ENCODE measurements around the gene TPD52L1.

Gene TPD52L1

DNA sequence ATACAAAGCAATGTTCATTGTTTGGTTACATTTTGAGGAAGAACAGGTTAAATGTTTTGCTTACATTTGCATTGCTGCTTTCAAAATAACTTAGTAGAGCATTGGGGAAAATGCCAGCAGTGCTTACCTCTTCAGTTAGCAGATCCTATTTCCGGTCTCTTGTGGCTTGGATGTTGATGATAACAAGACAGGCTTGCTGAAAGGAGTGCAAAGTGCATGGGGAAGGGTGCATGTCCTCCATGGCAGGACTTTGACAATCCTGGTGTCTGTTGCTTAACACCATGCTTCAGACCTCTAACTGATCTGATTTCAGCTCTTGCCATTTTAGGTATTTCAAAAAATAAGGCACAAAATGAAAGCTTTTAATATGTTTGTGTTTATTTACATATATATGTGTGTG, 21.1 kb downstream of the TPD52L1 start:
- H3K9me3 Mint-ChIP-seq, result no peaks in the 10 kb centered on the region
- no peak overlapping the region for H3K27ac Mint-ChIP-seq
- peaks cover 10% of the 10 kb centered on the region for H3K27me3 Mint-ChIP-seq
- H3K4me1 Mint-ChIP-seq, result no peaks in the 10 kb centered on the region
- H3K36me3 Mint-ChIP-seq, result no peaks in the 10 kb centered on the region
- no peak for DNase-seq
- H3K4me3 Mint-ChIP-seq, result no peak overlapping the region
- CTCF ChIA-PET, result interaction anchor here (0.8 to 1.5 kb wide), 2 partner anchors 21 to 820 kb away, joined by 3 read pairs; partner anchors contain the start of gene TPD52L1

DNA sequence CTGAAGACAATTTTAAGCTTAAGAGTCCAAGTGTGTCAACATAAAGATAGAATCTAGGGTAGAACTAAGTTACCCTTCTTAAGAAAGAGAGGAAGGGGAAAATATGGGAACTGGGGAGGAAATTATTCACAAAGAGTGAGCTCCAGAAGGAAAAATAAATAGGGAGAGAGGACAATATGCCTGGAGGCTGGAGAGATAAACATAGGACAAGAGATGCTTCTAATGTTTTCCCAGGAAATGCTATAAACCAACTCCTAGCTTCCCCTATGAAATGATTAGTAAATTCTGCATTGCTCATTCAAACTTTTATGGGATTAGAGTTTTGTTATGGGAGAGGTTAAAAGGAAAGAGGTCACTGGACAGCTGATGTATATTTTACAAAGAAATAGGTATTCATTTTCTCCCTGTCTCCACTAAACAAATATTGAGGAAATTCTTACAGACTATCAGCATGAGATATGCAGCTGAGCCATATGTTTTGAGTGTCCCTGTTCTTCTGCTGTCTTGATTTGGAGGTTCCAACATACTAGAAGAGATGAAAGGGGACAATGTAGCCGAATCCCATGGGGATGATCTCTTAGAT, 22.0 kb downstream of the TPD52L1 start:
- DNase-seq, result no peak
- CTCF ChIA-PET, result interaction anchor here (0.8 to 1.5 kb wide), 2 partner anchors 22 to 820 kb away, joined by 3 read pairs; partner anchors contain the start of gene TPD52L1
- Mint-ChIP-seq H3K36me3 (no peaks in the 10 kb centered on the region), H3K4me1 (no peaks in the 10 kb centered on the region), H3K9me3 (no peaks in the 10 kb centered on the region), H3K4me3 (no peak overlapping the region), H3K27ac (no peak overlapping the region), H3K27me3 (peaks cover 10% of the 10 kb centered on the region)

DNA sequence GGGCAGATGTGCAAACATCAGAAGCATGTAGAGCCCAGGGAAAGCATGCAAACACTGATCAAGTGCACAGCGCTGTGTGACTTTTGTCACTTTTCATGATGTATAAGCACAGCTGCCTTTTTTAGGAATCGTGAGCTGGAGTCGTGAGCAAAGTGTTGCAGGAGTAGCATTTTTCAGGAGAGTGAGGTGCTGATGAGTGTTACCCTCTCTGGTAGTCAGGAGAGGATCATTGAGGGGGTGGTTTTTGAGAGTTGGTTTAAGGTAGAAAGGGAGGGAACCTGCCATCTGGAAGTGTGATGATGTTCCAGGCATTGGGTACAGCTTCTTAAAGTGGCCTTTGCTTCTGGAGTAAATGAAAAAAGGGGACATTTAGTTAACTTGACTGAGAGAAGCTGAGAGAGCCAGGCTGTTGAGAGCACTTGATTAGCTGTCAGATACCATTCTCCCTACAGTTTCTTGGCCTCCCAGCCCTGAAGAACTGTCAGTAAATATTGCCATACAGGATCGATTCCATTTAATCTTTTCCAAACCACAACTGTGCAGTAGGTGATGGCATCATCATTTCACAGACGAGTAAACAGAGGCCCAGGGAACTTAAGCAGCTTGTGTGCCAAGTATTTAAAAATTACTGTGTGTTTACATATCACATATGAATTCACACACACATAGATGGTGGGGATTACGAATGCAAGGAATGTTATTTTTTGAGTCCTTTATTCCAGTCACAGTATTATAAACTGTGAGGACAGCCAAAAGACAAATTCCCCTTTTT, 28.9 kb downstream of the TPD52L1 start:
- CTCF ChIA-PET, result interaction anchor here (0.8 kb wide), 1 partner anchor 583 kb away, joined by 3 read pairs; no protein-coding TSS in a partner anchor
- H3K27ac Mint-ChIP-seq, result no peak overlapping the region
- no peak for DNase-seq
- no peaks in the 10 kb centered on the region for H3K36me3 Mint-ChIP-seq
- H3K9me3 Mint-ChIP-seq, result no peaks in the 10 kb centered on the region
- no peak overlapping the region for H3K4me3 Mint-ChIP-seq
- H3K4me1 Mint-ChIP-seq, result no peaks in the 10 kb centered on the region
- H3K27me3 Mint-ChIP-seq, result peaks cover 6% of the 10 kb centered on the region

DNA sequence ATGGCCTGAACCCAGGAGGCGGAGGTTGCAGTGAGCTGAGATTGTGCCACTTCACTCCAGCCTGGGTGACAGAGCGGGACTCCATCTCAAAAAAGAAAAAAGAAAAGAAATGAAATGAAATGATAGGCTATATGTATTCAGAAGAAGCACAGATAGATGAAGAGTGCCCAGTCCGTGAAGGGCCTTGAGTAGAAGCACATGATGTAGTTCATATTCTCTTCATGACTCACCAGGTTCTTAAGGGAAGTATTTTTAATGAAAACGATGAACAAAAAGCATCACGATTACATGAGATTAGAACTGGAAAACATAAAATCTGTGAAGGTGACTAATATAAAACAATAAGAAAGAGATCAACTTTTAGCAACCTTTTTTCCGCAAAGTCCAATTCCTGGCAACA, 29.8 kb downstream of the TPD52L1 start:
- no peak for DNase-seq
- Mint-ChIP-seq H3K27ac (no peak overlapping the region), H3K9me3 (no peaks in the 10 kb centered on the region), H3K27me3 (peaks cover 6% of the 10 kb centered on the region), H3K4me3 (no peak overlapping the region), H3K4me1 (no peaks in the 10 kb centered on the region), H3K36me3 (no peaks in the 10 kb centered on the region)
- CTCF ChIA-PET, result no interaction called here

DNA sequence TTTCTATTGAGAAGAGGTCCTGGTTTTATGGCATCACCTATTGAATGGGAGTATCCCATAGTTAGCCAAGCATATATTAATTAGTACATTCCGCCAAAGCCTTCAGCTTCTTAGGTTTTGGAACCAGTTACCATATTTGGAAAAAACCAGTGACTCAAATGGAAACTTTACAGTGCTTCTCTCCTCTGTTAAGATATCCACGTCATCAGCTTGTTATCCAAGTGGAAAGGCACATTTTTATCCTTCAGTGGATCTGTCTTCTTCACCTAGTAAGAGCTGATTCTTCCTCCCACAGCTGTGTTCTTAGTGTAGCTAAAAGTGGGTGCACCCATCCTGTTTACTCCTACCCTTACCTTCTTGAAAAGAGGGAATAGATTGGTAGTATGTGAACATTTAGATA, 34.5 kb downstream of the TPD52L1 start:
- Mint-ChIP-seq H3K27ac (no peak overlapping the region), H3K36me3 (no peaks in the 10 kb centered on the region), H3K4me1 (peaks cover 2% of the 10 kb centered on the region), H3K27me3 (peaks cover 7% of the 10 kb centered on the region), H3K4me3 (no peak overlapping the region), H3K9me3 (no peaks in the 10 kb centered on the region)
- no peak for DNase-seq
- CTCF ChIA-PET, result no interaction called here

- Mint-ChIP-seq H3K4me1 (peaks cover 2% of the 10 kb centered on the region), H3K9me3 (no peaks in the 10 kb centered on the region), H3K27ac (no peak overlapping the region), H3K36me3 (no peaks in the 10 kb centered on the region), H3K4me3 (no peak overlapping the region), H3K27me3 (peaks cover 10% of the 10 kb centered on the region)
- DNase-seq, result no peak
- CTCF ChIA-PET, result no interaction called here
Measured at GRCh38 chr6:125188594-125189203, 35.1 kb downstream of the TPD52L1 start.

DNA sequence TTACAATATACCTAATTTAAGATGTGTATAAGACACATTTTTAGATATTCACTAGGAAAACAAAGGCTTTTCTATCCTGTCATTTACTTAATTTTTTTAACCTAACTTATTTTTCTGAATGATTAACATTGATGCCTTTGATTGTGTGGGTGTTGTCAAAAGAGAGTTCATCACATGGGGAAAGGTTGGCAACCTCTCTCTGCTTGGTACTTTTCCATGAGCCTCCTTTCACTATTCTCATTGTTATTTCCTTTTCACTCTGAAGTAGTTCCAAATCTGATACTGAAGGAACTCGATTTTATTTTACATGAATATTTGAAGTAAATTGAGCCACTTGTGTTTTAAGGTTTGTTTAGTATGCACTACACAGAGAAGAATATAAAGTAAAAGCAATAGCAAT, 35.9 kb downstream of the TPD52L1 start:
- CTCF ChIA-PET, result no interaction called here
- DNase-seq, result no peak
- Mint-ChIP-seq H3K9me3 (no peaks in the 10 kb centered on the region), H3K27ac (no peak overlapping the region), H3K36me3 (no peaks in the 10 kb centered on the region), H3K4me1 (peaks cover 2% of the 10 kb centered on the region), H3K4me3 (no peak overlapping the region), H3K27me3 (peaks cover 4% of the 10 kb centered on the region)

GRCh38 chr6:125190667-125191066, 37.1 kb downstream of the TPD52L1 start:
- Mint-ChIP-seq H3K27ac (no peak overlapping the region), H3K4me1 (peaks cover 2% of the 10 kb centered on the region), H3K4me3 (no peak overlapping the region), H3K36me3 (no peaks in the 10 kb centered on the region), H3K27me3 (peaks cover 4% of the 10 kb centered on the region), H3K9me3 (no peaks in the 10 kb centered on the region)
- CTCF ChIA-PET, result no interaction called here
- DNase-seq, result no peak

GRCh38 chr6:125191916-125192609, 38.5 kb downstream of the TPD52L1 start:
- Mint-ChIP-seq H3K4me3 (no peak overlapping the region), H3K27ac (no peak overlapping the region), H3K27me3 (peaks cover 4% of the 10 kb centered on the region), H3K4me1 (peaks cover 2% of the 10 kb centered on the region), H3K9me3 (no peaks in the 10 kb centered on the region), H3K36me3 (no peaks in the 10 kb centered on the region)
- CTCF ChIA-PET, result interaction anchor here (0.5 to 1.9 kb wide), 10 partner anchors 10 to 577 kb away, joined by 3 to 6 read pairs (median 4); partner anchors contain the start of gene TPD52L1
- peak; percentile 73 for DNase-seq

DNA sequence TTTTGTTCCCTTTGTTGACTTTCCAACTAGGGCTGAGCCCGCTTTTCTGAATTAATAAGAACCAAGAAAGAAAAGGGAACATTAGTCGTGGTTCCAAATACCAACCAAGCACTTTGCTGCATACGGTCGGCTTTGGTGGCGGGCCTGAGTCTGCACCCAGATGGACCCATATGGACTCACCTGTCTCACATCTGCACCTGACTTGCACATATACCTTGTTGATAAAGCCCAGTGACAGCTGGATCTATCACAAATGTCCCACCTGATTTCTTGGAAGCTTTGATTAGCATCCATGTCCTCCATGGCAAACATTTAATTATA, 39.0 kb downstream of the TPD52L1 start:
- no peak for DNase-seq
- Mint-ChIP-seq H3K27ac (no peak overlapping the region), H3K4me3 (no peak overlapping the region), H3K27me3 (peaks cover 6% of the 10 kb centered on the region), H3K9me3 (no peaks in the 10 kb centered on the region), H3K36me3 (no peaks in the 10 kb centered on the region), H3K4me1 (peaks cover 2% of the 10 kb centered on the region)
- CTCF ChIA-PET, result interaction anchor here (0.9 to 1.9 kb wide), 7 partner anchors 10 to 576 kb away, joined by 3 to 6 read pairs (median 5); partner anchors contain the start of gene TPD52L1

DNA sequence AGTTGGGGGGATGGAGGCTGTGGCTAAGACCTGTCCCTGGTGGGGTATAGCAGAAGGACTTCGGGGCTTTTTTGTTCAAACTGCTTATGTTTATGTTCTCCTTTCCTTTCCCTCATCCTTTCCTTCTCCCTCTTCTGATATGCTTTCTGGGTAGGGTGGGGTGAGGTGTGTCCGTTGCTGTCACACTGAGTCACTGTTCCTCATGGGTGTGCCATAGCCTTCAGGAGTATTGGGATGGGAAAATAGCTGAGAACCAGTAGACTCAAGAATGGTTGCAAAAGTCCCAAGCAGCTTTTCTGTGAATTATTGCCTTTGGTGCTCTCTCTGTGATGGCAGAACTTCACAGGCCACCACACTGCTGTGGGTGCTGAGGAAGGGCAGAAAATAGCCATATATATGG, 39.6 kb downstream of the TPD52L1 start:
- Mint-ChIP-seq H3K27ac (no peak overlapping the region), H3K36me3 (no peaks in the 10 kb centered on the region), H3K27me3 (peaks cover 10% of the 10 kb centered on the region), H3K4me3 (no peak overlapping the region), H3K9me3 (no peaks in the 10 kb centered on the region), H3K4me1 (peaks cover 2% of the 10 kb centered on the region)
- CTCF ChIA-PET, result interaction anchor here (1.5 to 1.9 kb wide), 3 partner anchors 16 to 40 kb away, joined by 5 to 6 read pairs (median 5); partner anchors contain the start of gene TPD52L1
- DNase-seq, result no peak

GRCh38 chr6:125194941-125195340, 41.4 kb downstream of the TPD52L1 start:
- Mint-ChIP-seq H3K4me3 (no peak overlapping the region), H3K4me1 (peaks cover 2% of the 10 kb centered on the region), H3K36me3 (no peaks in the 10 kb centered on the region), H3K9me3 (no peaks in the 10 kb centered on the region), H3K27ac (no peak overlapping the region), H3K27me3 (peaks cover 10% of the 10 kb centered on the region)
- DNase-seq, result no peak
- CTCF ChIA-PET, result no interaction called here

GRCh38 chr6:125195526-125195925, 42.0 kb downstream of the TPD52L1 start:
- DNase-seq, result no peak
- CTCF ChIA-PET, result no interaction called here
- Mint-ChIP-seq H3K4me1 (peaks cover 2% of the 10 kb centered on the region), H3K27me3 (peaks cover 10% of the 10 kb centered on the region), H3K9me3 (no peaks in the 10 kb centered on the region), H3K36me3 (no peaks in the 10 kb centered on the region), H3K4me3 (no peak overlapping the region), H3K27ac (no peak overlapping the region)

- CTCF ChIA-PET, result no interaction called here
- peaks cover 10% of the 10 kb centered on the region for H3K27me3 Mint-ChIP-seq
- H3K4me1 Mint-ChIP-seq, result peaks cover 2% of the 10 kb centered on the region
- DNase-seq, result no peak
- no peaks in the 10 kb centered on the region for H3K36me3 Mint-ChIP-seq
- H3K4me3 Mint-ChIP-seq, result no peak overlapping the region
- H3K9me3 Mint-ChIP-seq, result no peaks in the 10 kb centered on the region
- no peak overlapping the region for H3K27ac Mint-ChIP-seq
Measured at GRCh38 chr6:125196613-125197012, 43.0 kb downstream of the TPD52L1 start.

All from activated naive CD4-positive, alpha-beta T cell treated with anti-CD3 and anti-CD28 coated beads, Interleukin-2, amount 10 ng/mL, durations not matched to agents 7 days and 5 days (primary cell).